Non-pigmented ciliary epithelial cell (primary cell): Measurements from ENCODE around the gene ADGRF4.

Experiments used
- DNase-seq: peaks from one replicate; pipeline ENCODE4 v3.0.0-alpha.2; 2010; ENCODE audit warnings: low read depth

ADGRF4 gene

GRCh38 chr6:47698342-47698787, at the start of gene ADGRF4:
Gene ADGRF4, plus strand, starts transcription at chr6:47698580. Its CDS starts 8,666 bp downstream, at chr6:47707246.
- DNase-seq, result peak; percentile 30

GRCh38 chr6:47650553-47651432, 47.6 kb upstream of the ADGRF4 start:
- DNase-seq, result no peak

GRCh38 chr6:47651505-47651944, 46.9 kb upstream of the ADGRF4 start:
- peak; percentile 45 for DNase-seq

- DNase-seq, result no peak
Observed at GRCh38 chr6:47653706-47654105, 44.7 kb upstream of the ADGRF4 start.

- DNase-seq, result no peak
Observed at GRCh38 chr6:47654255-47654654, 44.1 kb upstream of the ADGRF4 start.

- DNase-seq, result no peak
Observed at GRCh38 chr6:47655719-47656595, 42.4 kb upstream of the ADGRF4 start.

- DNase-seq, result no peak
Observed at GRCh38 chr6:47661960-47662359, 36.4 kb upstream of the ADGRF4 start.

GRCh38 chr6:47663462-47664216, 34.7 kb upstream of the ADGRF4 start:
- DNase-seq, result no peak

GRCh38 chr6:47665112-47665511, 33.3 kb upstream of the ADGRF4 start:
- no peak for DNase-seq

- DNase-seq, result no peak
Observed at GRCh38 chr6:47669684-47670513, 28.5 kb upstream of the ADGRF4 start.

GRCh38 chr6:47670851-47671250, 27.5 kb upstream of the ADGRF4 start:
- no peak for DNase-seq

- DNase-seq, result no peak
Observed at GRCh38 chr6:47671777-47672176, 26.6 kb upstream of the ADGRF4 start.

GRCh38 chr6:47672816-47673215, 25.6 kb upstream of the ADGRF4 start:
- DNase-seq, result no peak

- DNase-seq, result no peak
Observed at GRCh38 chr6:47674673-47675072, 23.7 kb upstream of the ADGRF4 start.

GRCh38 chr6:47677381-47678100, 20.8 kb upstream of the ADGRF4 start:
- no peak for DNase-seq

GRCh38 chr6:47678739-47679138, 19.6 kb upstream of the ADGRF4 start:
- DNase-seq, result no peak

GRCh38 chr6:47679322-47679906, 19.0 kb upstream of the ADGRF4 start:
- no peak for DNase-seq

GRCh38 chr6:47680051-47680450, 18.3 kb upstream of the ADGRF4 start:
- DNase-seq, result no peak

GRCh38 chr6:47680724-47681123, 17.7 kb upstream of the ADGRF4 start:
- DNase-seq, result no peak
